Measurements from ENCODE around the gene SERPING1.
"Not testable (repeated sequence)": the region's sequence is repeated elsewhere in the genome, so short reads cannot be mapped to it uniquely, and the experiment has no call there.

The SERPING1 gene

DNA sequence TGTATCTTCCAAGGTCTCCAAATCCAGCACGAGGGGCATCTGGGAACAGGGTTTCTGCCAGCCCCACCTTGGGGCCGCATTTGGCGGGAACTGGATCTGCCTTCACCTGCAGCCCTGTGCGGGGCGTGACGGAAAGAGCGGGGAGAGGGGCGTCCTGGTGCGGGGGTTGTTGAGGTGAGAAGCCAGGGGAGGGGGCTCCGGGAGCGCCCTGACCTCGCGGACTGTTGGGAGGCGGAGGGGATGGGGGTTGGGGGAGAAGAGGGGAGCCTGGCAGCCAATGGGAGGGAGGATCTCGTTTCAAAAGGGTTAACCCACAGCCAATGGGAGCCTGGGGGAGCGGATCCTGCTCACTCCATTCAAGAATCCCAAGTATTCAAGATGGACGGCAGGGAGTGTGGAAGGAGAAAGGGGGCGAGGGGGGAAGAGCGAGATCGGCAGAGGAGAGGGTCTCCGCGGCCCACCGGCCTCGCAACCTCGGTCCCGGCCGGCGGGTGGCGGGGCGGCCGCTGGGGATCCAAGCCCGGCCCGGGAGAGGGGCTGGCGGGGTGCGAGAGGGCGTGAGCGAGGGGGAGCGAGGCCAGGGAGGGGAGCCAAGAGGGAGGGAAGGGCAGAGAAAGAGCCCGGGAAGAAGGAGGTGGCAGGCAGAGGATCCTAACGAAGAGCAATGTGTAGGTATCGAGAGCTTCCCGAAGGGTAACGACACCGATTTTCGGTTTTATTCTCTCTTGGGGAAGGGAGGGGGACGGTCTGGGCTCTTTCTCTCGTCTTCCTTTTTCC lies 40.7 kb downstream of the SERPING1 start:
- no peak for DNase-seq (ENCODE audit: low read depth)

DNA sequence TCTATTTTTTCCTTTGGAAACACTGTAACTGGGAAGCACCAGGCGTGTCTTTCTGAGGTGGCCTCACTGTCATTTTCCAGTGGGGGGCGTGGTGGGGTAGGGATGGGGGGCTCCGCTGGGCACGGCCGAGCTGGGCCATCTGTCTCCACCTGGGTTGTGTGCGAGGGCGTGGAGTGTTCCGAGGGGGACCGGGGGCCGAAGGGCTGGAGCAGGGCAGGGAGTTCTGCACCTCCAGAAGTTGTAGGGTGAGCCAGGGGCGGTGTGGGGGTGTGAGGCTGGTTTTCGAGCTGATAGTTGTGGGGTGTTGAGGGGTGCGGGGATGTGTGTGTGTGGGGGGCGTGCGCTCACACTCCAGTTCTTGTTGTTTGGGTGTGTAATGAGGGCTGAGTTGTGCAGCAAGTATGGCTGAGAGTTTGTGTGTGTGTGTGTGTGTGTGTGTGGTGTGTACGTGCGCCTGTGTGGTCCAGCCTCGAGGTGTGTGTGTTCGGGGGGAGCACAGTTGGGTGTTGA lies 41.4 kb downstream of the SERPING1 start:
- no peak for DNase-seq (ENCODE audit: low read depth)

DNA sequence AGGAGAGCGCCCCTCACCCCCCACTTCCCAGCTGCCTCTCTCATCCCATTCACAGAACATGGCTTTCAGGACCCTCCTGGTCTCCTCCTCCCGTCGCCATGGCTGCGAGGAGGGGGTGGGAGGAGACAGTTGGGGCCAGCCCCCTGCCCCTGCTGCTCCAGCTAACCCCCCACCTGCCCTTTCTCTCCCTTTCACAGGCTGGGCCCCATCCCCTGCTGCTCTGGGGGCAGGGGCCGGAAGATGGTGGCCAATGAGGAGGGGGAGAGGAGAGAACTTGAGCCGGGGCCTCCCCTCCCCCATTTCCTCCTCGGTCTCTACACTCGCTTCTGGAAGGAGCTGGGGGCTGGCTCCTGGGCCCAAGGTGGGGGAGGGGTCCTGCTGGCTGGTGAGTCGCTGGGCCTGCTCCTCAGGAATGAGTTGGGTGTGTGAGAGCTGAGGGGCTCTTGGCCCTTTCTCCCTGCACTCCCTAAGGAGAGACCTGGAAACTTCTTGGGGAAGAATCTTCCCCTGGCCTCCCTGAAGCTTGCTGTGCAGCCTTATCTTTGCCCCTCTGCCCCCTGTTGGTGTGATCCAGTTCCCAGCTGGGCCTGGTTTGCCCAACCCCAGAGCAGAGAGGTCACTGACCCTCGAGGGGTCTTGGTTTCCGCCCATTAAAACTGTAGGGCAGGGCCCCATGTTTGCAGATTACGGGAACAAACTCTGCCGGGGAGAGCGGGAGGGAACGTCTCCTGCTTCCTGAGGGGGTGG lies 42.0 kb downstream of the SERPING1 start:
- no peak for DNase-seq (ENCODE audit: low read depth)

DNA sequence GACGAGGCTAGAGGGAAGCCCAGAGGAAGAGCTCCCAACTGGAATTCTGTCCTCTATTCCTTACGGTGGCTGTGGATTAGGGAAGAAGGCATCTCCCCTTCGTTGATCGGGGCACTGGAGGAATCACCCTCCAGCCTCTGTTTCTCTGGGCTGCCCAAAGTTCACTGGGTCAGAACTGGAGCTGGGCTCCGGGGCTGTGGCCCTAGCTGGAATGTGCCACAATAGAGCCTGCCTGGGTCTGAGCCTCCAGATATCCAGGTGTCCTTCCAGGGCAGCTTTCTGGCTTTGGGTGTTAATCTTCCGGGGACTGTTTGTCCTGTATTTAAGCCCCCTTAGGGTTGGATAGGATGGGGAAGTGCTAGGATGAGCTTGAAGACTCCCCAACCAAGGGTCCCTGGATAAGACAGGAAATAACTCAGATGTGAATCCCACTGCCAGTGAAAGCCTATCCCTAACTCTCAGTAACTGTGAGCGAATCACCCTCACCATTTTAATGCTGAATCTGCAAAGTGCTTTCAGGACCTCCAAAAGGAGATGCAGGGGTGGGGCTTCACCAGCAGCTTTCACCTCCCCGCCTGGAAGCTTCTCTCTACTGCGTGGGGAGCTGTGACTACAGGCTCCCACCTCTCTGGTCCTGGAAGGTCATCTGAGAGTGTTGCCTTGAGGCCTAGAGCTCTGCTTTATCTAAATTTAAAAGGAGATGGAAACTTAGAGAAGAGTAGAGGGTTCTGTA lies 42.7 kb downstream of the SERPING1 start:
- no peak for DNase-seq (ENCODE audit: low read depth)

DNA sequence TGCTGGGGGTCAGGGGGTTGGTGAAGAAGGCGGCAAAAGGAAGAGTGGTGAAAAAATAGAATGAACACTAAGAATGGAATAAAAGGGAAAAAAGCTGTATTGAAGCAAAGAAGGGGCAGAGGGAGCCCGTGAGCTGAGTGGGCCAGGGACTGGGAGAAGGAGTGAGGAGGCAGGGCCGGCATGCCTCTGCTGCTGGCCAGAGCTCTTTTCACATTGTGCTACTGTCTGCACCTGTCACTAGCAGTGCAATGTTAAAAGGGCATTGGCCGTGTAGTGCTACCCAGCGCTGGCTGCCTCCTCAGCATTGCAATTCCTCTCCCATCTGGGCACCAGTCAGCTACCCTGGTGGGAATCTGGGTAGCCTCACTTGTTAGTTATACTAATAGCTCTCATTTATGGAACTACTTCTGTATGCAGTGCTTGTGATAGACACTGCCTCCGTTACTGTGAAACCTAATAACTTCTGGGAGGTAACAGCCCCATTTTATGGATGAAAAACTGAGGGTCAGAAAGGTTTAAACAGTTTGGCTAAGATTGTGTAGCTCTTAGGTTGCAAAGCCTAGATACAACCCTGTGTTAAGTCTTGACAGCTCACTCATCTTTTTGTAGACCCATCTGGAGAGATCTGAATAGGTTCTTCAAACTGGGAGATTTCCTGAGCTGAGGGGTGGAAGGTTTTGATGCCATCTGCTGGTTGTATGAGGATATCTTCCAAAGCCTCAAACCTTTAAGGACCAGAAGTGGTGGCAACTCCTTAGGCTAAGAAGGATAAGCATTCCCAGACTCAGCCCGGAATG lies 43.7 kb downstream of the SERPING1 start:
- DNase-seq (ENCODE audit: low read depth), result no peak

DNA sequence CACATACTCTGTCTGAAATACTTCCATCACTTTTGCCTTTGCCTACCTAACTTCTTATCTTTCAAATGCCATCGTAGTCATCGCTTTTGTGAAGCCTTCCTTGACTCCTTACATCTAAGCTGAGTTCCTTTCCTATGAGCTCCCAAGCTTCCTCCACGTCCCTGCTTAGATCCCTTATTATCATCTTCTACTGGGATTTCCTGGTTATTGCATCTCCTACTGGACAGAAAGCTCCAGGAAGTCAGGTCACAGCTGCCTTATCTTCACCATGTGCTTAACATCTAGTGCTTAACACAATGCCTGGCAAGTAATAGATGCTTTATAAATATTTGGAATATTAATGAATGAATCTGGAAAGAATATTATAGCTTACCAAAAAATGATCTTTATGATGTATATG lies 46.3 kb downstream of the SERPING1 start:
- DNase-seq (ENCODE audit: low read depth), result no peak

DNA sequence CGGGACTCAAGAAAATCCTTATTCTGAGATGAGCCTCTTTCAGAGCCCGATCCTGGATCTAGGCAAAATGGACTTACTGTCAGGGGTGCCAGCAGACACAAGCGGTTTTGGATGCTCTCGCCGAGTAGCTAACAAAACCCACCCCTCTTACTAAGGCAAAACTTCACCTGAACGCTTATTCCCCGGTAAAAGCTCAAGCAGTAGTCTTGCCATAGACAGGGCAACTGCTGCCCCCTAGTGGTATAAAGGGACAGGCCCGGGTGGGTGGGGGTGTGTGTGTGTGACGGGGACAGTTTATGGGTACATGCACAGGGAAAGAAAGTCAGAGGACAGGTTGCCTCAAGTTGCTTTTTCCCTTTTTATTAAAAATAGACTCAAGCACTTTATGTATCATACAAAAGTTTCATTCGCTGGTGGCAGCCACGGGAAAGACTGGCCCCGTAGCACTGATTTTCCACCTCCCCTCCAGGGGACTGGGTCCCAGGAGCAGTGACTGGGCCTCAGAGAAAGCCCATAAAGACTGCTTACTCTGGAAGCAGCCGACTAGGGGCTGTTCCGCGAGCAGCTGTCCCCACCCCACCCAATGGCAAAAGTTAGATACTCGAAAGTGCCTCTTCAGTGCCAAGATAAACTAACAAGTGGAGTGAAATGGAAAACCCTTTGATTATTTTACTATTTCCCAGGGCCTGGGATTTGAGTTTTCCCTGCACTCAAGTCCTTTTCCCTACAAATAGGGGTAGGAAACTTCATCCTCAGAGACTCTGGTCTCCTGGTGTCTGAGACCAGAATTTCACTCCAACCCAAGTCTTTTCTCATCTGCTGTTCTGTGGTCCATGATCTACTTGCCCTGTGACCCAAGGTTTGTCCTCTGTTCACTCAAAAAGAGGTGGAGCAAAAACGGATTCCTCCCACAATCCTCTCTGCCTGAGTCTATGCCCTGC lies 47.5 kb downstream of the SERPING1 start:
- DNase-seq (ENCODE audit: low read depth), result peak; percentile 83

DNA sequence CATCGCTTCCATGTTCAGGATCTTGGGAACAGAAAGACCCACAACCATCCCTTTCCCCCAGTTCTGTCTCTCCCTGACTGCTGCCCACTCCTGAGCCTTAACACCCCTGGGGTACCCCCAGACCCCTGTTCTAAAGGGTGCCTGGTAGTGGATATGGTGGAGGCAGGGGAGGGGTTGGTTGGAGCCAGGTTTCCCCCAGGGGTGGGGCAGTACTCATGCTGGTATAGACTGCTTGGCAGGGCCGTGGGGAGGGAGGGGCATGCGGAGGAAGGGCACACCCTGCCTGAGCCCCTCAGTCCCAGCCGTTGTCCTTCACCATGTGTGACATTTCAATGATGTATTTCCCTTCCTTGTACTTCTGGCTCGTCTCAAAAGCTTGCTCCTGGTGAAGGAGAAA lies 48.2 kb downstream of the SERPING1 start:
- DNase-seq (ENCODE audit: low read depth), result no peak

DNA sequence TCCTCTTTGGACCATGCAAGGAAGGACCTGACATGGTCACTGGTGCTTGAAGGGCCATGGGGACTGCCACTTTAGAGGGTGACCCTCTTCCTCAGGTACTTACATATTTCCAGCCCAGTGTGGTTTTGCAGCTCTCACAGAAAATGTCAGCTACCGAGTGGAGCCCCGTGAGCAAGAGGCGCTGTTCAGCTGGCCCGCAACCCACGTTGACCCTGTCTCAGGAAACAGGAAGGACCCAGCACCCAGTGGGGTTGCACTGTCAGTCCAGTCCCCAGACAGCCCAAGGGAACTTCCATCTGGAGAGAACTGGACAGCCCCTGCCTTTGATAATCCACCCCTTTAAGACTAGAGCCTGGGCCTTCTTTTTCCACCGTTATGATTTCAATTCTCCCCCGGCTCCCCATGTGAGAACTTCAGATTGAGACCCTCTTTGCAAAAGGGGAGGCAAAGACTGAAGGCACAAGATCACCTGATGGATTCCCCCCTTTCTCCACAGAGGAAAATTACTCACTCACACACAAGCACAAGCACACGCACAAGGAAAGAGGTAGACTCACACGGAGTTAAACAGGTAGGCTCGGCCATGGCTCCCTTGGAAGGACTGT lies 48.8 kb downstream of the SERPING1 start:
- DNase-seq (ENCODE audit: low read depth), result no peak

DNA sequence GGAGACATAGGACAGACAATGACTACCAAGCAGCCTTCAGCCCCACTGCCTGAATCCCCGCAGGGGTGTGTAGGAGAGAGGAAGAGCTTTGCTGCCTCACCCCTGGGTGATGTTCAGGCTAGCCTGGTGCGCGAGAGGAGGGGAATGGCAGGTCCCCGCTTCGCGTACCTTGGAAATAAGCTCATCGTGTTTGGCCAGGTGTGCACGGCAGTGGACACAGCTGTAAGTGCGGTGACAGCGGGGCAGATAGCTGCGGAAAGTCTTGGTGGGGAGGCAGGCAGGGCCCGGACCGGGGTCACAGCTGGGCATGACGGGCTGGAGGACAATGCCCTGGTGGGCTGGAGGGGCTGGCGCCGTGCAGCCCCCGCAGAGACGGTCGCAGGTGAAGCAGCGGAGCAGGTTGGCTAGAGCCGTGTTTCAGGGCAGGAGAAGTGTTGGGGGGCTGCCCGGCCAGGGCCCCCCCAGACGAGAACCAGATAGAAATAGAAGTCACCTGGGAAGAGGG lies 49.4 kb downstream of the SERPING1 start:
- DNase-seq (ENCODE audit: low read depth), result no peak

DNA sequence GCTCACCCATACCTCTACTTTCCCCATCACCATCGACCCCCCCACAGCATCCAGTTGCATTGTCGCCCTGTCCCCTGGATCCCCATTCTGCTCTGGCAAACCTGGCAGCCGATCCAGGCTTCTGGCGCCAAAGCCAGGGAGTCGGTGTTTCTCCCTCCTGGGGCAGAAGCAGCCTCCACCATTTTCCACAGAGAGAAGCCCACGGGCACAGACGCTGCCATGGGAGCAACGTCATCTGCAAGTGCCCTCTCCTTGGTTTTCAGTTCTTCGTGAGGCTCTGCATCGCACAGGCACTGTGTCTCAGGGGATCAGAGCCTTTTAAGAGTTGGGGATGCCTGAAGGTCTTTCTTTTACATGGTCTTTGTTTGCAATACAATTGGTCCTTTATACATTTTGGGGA lies 49.9 kb downstream of the SERPING1 start:
- no peak for DNase-seq (ENCODE audit: low read depth)

DNA sequence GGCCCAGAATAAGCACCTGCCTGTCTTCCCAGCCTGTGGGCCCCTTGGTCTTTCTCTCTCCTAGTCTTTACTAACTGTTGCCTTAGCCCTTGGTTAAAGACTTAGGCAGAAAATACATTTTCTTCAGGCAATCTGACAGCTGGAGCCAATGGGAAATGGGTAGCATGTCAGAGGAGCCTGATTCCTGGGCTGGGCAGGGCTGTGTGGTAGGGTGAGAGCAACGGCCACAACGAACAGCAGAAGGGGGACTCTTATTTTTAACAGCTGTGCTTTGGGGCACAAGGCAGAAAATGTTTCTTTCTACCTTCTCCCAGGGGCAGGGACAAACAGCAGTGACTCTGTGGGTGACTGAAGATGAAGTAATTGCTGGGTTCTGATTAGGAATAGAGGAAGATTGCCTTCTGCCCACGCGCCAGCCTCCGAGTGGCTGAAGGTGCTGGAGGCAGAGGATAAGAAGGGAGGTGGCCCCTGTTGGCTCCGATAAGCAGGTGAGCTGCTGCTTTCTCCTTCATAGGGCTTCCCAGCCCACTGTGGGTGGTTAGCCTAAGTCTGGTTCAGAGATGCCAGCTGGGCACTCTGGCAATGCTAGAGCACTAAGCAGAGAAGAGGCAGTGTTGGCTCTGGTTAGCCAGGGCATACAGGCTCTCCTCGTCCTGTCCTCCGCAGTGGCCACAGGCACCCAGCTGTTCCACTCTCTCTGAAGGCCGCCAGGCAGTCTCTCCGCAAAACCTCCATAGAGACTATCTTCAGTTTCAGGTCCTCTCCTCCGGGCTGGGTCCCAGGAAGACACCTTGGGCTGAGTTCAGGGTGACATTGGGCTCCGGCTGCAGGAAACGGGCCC lies 50.7 kb downstream of the SERPING1 start:
- no peak for DNase-seq (ENCODE audit: low read depth)

DNA sequence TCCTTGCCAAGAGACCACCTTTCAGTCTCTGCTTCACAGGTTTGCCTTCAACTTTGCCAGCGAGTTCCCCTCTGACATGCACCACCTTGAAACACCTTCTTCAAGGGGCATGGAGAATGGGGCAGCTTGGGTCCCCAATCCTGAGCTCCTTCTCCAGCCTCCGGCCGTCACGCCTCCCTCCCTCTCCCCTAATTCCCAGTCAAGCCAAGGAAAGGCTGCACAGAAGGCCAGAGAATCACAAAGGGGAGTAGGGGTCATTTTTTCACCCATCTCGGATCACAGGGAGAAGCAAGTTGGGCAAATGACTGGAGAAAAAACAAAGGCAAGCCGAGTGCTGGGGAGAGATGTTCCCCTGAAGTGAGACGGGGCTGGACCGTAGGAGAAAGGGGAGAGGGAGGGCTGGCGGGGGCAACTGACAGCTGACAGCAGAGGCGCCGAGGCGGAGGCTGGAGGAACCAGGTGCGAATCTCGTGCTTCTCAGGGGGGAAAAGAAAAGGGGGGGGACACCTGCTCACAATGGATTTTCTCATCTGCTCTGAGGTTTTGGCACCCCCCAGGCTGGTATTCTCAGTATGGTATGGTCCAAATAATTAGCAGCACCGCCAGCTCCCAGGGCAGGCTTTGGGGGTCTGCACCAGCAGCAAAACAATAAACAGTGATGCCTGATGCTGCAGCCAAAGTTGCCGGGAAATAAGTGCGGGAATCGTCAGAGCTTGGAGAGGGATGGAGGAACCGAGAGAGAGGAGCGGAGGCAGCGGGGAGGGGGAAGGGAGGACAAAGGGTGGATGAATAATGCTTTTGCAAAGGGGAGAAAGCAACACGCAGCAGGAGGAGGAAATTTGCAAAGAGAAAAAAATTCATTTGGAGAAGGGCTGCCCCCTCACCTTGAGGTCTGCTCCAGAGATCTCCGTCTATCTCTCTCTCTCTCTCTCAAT lies 51.6 kb downstream of the SERPING1 start:
- no peak for DNase-seq (ENCODE audit: low read depth)

DNA sequence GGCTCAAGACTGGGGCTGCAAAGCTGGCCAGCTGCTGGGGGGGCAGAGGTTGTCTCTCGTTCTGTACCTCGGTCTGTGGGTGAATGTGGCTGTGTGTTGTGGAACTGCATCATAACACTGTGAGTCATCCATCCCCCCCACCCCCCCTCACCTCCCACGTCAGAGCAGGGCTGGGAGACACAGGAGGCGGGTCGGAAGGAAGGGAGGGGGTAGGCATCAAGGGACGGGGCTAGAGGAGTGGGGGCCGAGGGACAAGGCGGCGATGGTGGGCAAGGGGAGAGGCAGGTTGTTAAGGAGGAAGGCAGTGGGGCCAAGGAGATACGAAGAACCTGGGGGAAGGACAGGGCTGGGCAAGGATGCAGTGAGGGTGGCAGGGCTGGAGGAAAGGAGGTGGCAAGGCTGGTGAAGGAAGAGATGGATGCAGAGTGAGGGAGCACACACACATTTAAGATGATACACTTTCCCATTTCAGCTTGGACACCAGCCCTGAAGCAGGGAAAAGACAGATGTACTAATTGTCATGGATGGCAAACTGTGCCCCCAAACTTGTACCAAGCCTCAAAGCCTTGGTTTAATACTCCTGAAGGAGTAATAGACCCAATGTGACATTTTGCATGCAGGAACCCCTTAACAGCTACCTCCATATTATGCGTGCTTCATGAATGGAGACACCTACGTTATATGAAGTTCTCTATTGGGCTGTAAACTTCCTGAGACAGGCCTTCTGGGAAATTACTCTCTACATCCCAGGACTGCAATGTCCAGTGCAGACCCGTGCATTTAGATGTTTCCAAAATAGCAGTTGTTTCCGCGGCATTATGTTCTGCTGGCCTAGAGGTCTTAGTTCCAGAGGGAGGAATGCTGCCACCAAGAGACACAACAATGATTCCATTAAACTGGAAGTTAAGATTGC lies 52.6 kb downstream of the SERPING1 start, which contains the start of gene YPEL4:
TSS of gene YPEL4 (minus strand) at position 87 of the 913 bp plus-strand sequence. CDS start 2,805 bp downstream, outside the sequence.
- DNase-seq (ENCODE audit: low read depth), result peak; percentile 55

DNA sequence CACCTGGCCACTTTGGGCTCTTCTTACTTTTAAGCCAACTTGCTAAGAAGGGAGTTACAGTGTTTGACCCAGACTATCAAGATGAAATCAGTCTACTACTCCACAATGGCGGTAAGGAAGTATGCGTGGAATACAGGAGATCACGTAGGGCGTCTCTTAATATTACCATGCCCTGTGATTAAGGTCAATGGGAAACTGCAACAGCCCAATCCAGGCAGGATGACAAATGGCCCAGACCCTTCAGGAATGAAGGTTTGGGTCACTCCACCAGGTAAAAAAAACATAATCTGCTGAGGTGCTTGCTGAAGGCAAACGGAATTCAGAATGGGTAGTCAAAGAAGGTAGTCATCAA lies 53.2 kb downstream of the SERPING1 start:
- DNase-seq (ENCODE audit: low read depth), result no peak

DNA sequence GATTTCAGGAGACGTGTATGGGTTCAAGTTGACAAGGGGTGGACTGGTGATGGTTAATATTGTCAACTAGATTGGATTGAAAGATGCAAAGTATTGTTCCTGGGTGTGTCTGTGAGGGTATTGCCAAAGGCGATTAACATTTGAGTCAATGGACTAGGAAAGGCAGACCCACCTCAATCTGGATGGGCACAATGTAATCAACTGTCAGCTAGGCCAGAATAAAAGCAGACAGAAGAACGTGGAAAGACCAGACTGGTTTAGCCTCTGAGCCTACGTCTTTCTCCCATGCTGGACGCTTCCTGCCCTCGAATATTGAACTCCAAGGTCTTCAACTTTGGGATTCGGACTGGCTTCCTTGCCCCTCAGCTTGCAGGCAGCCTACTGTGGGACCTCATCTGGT lies 53.9 kb downstream of the SERPING1 start:
- no peak for DNase-seq (ENCODE audit: low read depth)

DNA sequence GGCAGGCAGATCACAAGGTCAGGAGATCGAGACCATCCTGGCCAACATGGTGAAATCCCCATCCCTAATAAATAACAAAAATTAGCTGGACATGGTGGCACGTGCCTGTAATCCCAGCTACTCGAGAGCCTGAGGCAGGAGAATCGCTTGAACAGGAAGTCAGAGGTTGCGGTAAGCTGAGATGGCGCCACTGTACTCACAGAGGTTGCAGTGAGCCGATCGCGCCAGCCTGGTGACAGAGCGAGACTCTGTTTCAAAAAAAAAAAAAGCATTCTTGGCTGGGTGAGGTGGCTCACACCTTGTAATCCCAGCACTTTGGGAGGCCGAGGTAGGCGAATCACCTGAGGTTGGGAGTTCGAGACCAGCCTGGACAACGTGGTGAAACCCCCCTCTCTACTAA lies 54.7 kb downstream of the SERPING1 start:
- not testable (repeated sequence) for DNase-seq (ENCODE audit: low read depth)
